Measurements from ENCODE around the gene CYP3A7. TPM values are rescaled to one million over a fixed set of nuclear protein-coding genes. Genes with fewer than 3 reads are reported as not detected.

CYP3A7 gene
- total and polyA plus RNA-seq, 9 of the 15 experiments (the other 6 are each of a cell fraction or from before 2014, with no cell fraction given), result 0.20 TPM; not detected in 8

GRCh38 chr7:99679032-99679399 lies 56.0 kb downstream of the CYP3A7 start (continued):
- TF ChIP-seq PBX2 (CRISPR knock-in tag; IDR thresholded peaks at IDR 0.05; ENCODE audit: low read depth), result no peak
- 0 out of 2 replicates have a peak, but pooled peaks have one; percentile 62 for TF ChIP-seq PBX2 (tag; conservative IDR thresholded peaks at IDR 0.05; ENCODE audit: low read depth)
- peak in 1 of 2 experiments; percentile 81; a peak in 2 of 4 replicates for TF ChIP-seq RCOR1 (IDR thresholded peaks at IDR 0.05; ENCODE audit: borderline replicate concordance in 1 of 2, low read depth in 2 of 2, low read length in 2 of 2)
- peak in 1 of 2 experiments; percentile 55; a peak in 1 of 4 replicates for TF ChIP-seq SRF (CRISPR knock-in tag; IDR thresholded peaks at IDR 0.05)
- peak; percentile 57 for TF ChIP-seq JUNB (CRISPR knock-in tag; conservative IDR thresholded peaks at IDR 0.05)
- TF ChIP-seq E2F8 (IDR thresholded peaks at IDR 0.05; ENCODE audit: low read depth, partially characterized antibody), result peak; percentile 32
- peak; percentile 56; the same call in 1 of the 2 replicates for TF ChIP-seq VEZF1 (CRISPR knock-in tag; IDR thresholded peaks at IDR 0.05)
- TF ChIP-seq TBL1XR1 (IDR thresholded peaks at IDR 0.05; ENCODE audit: low read length in 2 of 2), result no peak
- TF ChIP-seq ZSCAN29 (IDR thresholded peaks at IDR 0.05), result peak; percentile 87
- TF ChIP-seq ATF1 (CRISPR knock-in tag; IDR thresholded peaks at IDR 0.05), result no peak
- peak; percentile 38; the same call in 1 of the 2 replicates for TF ChIP-seq ATF1 (tag; IDR thresholded peaks at IDR 0.05)
- peak in 1 of 2 experiments; percentile 26 for TF ChIP-seq AFF1 (IDR thresholded peaks at IDR 0.05; ENCODE audit: low read depth in 1 of 2, partially characterized antibody in 2 of 2)
- TF ChIP-seq JUN (IDR thresholded peaks at IDR 0.05; ENCODE audit: borderline replicate concordance, low read depth, low read length), result peak; percentile 93
- no peak for TF ChIP-seq JUN (CRISPR knock-in tag; IDR thresholded peaks at IDR 0.05; ENCODE audit: borderline replicate concordance)
- TF ChIP-seq CTBP1 (IDR thresholded peaks at IDR 0.05; ENCODE audit: borderline replicate concordance), result peak; percentile 65; the same call in 1 of the 2 replicates
